HL-60 (cell line): ENCODE data around the gene HMGA1.

Source experiments
- DNase-seq, 2 experiments: peaks; one replicate each; pipeline ENCODE4 v3.0.0-alpha.2; 2010 to 2020; ENCODE audit warnings: low read depth in 1 of 2, low spot score in 1 of 2
- H3K27ac ChIP-seq: fragments of 250-450 bp; sonication (Bioruptor Pico); replicated peaks from 2 replicates; pipeline ENCODE4 v1.5.1; 2020; ENCODE audit warnings: mild to moderate bottlenecking, moderate library complexity
- H3K27me3 ChIP-seq: fragments of 250-450 bp; sonication (Bioruptor Pico); 2 replicates; pipeline ENCODE4 v1.5.1; 2021; ENCODE audit warnings: mild to moderate bottlenecking, moderate library complexity; ENCODE audit not compliant: insufficient read depth, poor library complexity, severe bottlenecking
- H3K4me3 ChIP-seq: replicated peaks from 2 replicates; pipeline ENCODE4 v1.5.1; 2011; ENCODE audit warnings: mild to moderate bottlenecking, control low read depth, low read length; ENCODE audit not compliant: insufficient read depth
- CTCF ChIP-seq: IDR thresholded peaks from one replicate; pipeline ENCODE4 v1.5.1; 2011; ENCODE audit warnings: low read length, control low read depth, inconsistent platforms; ENCODE audit not compliant: insufficient read depth
- GABPA ChIP-seq: IDR thresholded peaks from 2 replicates; pipeline ENCODE4 v1.6.1; 2012; ENCODE audit warnings: low read depth
- POLR2AphosphoS5 ChIP-seq: IDR thresholded peaks from 2 replicates; pipeline ENCODE4 v1.6.1; 2012; ENCODE audit warnings: low read depth
- SPI1 ChIP-seq: IDR thresholded peaks from 2 replicates; pipeline ENCODE4 v1.6.1; 2012; ENCODE audit warnings: low read depth, mild to moderate bottlenecking, borderline replicate concordance
- TF ChIP-seq, protein P1 (sequence below): IDR thresholded peaks from 2 replicates; pipeline ENCODE4 v1.6.1; 2012; ENCODE audit warnings: low read depth; ENCODE audit not compliant: insufficient replicate concordance

The HMGA1 gene

DNA sequence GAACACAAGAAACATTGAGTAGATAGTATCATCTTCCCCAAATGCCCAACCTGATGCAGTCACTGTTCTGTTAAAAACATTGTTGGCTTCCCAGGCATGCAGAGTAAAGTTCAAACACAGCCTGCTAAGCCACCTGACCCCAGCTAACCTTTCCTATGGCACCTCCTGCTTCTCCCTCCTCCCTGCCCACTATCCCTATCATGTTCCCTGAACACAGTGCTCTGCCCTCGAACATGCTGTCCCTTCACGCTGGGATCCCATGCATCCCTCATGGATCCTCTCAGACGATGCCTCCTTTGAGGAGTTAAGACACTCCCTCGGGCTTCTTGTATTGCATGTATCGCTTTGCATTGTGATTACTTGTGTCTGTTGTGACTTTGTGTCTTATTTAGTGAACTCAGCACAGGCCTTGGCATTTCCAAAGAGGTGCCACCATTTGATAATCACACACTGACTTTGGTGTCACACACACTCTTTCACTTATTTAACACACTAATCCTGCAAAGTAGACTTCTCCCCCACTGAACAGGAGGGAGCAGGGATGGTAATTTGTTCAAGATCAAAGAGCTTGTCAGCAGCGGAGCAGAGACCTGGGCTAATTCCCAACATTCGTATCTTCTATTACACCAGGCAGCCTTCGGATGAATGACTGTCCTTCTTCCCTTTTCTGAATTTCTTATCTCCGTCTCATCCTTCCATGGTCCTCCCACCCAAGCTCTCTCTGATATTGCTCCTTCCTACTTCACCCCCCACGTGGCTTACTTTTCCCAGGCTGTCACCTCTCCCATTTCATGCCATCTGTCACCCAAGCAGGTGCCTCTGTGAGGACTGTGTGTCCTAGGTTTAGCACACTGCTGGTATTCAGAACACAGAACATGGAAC, 40.4 kb downstream of the HMGA1 start:
- no peaks in the 10 kb centered on the region for H3K27me3 ChIP-seq
- no peak for DNase-seq
- TF ChIP-seq, protein P1, sequence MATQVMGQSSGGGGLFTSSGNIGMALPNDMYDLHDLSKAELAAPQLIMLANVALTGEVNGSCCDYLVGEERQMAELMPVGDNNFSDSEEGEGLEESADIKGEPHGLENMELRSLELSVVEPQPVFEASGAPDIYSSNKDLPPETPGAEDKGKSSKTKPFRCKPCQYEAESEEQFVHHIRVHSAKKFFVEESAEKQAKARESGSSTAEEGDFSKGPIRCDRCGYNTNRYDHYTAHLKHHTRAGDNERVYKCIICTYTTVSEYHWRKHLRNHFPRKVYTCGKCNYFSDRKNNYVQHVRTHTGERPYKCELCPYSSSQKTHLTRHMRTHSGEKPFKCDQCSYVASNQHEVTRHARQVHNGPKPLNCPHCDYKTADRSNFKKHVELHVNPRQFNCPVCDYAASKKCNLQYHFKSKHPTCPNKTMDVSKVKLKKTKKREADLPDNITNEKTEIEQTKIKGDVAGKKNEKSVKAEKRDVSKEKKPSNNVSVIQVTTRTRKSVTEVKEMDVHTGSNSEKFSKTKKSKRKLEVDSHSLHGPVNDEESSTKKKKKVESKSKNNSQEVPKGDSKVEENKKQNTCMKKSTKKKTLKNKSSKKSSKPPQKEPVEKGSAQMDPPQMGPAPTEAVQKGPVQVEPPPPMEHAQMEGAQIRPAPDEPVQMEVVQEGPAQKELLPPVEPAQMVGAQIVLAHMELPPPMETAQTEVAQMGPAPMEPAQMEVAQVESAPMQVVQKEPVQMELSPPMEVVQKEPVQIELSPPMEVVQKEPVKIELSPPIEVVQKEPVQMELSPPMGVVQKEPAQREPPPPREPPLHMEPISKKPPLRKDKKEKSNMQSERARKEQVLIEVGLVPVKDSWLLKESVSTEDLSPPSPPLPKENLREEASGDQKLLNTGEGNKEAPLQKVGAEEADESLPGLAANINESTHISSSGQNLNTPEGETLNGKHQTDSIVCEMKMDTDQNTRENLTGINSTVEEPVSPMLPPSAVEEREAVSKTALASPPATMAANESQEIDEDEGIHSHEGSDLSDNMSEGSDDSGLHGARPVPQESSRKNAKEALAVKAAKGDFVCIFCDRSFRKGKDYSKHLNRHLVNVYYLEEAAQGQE: no peak
- TF ChIP-seq CTCF (no peak), POLR2AphosphoS5 (no peak), SPI1 (no peak), GABPA (no peak)
- H3K27ac ChIP-seq: no peak overlapping the region
- H3K4me3 ChIP-seq: no peak overlapping the region

DNA sequence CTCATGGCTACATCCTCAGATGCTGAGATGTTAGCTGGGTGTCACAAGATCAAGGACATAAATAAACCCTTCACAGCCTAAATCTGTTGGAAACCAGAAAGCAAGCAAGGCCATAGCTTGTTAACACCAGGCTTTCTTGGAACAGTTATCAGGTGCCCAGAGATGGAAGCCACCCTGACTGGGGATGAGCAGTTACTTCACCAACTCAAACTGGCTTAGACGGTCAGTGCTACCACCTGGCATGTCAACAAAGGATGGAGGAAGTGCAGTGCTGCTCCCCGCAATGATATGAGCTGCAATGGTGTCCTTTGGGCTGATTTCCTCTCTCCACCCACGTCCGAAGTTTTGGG, 41.1 kb downstream of the HMGA1 start:
- Histone ChIP-seq H3K27ac (no peak overlapping the region), H3K27me3 (no peaks in the 10 kb centered on the region), H3K4me3 (no peak overlapping the region)
- TF ChIP-seq CTCF: no peak
- TF ChIP-seq GABPA: no peak
- TF ChIP-seq POLR2AphosphoS5: no peak
- no peak for TF ChIP-seq SPI1
- TF ChIP-seq, protein P1: no peak
- no peak for DNase-seq

DNA sequence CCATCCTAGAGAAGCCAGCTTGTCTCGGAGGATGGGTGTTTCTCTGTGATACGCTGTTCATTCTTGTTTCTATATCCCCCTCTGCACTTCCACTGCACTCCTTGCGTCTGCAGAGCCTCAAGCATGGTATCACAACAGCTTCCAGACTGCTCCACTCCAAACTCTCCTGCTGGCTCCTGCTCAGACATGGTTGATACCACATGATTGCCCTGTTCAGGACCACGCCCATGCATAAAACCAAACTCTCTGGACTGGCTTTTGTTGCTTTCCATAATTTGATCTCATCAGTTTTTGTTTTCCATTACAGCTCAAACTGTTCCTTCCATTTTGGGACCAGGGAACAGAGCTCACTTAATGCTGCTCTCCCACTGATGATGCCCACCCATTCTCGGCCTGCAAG, 42.2 kb downstream of the HMGA1 start:
- no peak for DNase-seq
- TF ChIP-seq POLR2AphosphoS5 (no peak), GABPA (no peak), CTCF (no peak), SPI1 (no peak)
- TF ChIP-seq, protein P1: no peak
- H3K27me3 ChIP-seq: no peaks in the 10 kb centered on the region
- no peak overlapping the region for H3K4me3 ChIP-seq
- no peak overlapping the region for H3K27ac ChIP-seq
